Urinary bladder (tissue), 4 donors: ENCODE results near the gene CPT1C. TPM values are rescaled to one million over a fixed set of nuclear protein-coding genes. Genes with fewer than 3 reads are reported as not detected.

Experiments
- DNase-seq: peaks from one replicate; pipeline ENCODE4 v3.0.0-alpha.2; 2015; ENCODE audit errors: extremely low spot score
- H3K27ac ChIP-seq: one replicate; pipeline ENCODE4 v1.5.1; 2013; ENCODE audit warnings: low read depth, mild to moderate bottlenecking, moderate library complexity
- H3K36me3 ChIP-seq: one replicate; pipeline ENCODE4 v1.6.1; 2013; ENCODE audit warnings: mild to moderate bottlenecking, moderate library complexity; ENCODE audit not compliant: insufficient read depth
- H3K4me1 ChIP-seq: one replicate; pipeline ENCODE4 v1.6.1; 2013; ENCODE audit warnings: mild to moderate bottlenecking, moderate library complexity; ENCODE audit not compliant: insufficient read depth
- H3K4me3 ChIP-seq: one replicate; pipeline ENCODE4 v1.5.1; 2013; ENCODE audit warnings: low read depth, low read length
- WGBS: extraction: QIAGEN DNeasy Blood & Tissue Kit; methylation state at CpG from one replicate; pipeline ENCODE4 v1.1.7; 2013; 5-methylcytosine and 5-hydroxymethylcytosine counted together
- polyA plus RNA-seq: library from polyadenylated mRNA; stranded (reverse); fragments of 200-250 nt; gene quantifications from one replicate; pipeline ENCODE4 v1.2.3, GENCODE V29; 2013
- total RNA-seq: library from RNA; depleted of rRNA; stranded (reverse); fragments of >200 nt; gene quantifications from one replicate; pipeline ENCODE4 v1.2.3, GENCODE V29; 2014
- donor health status: healthy with polysubstance abuse.
- donor health status: healthy.

CPT1C gene
- total and polyA plus RNA-seq, 2 donors: 7.3 to 11.8 TPM

DNA sequence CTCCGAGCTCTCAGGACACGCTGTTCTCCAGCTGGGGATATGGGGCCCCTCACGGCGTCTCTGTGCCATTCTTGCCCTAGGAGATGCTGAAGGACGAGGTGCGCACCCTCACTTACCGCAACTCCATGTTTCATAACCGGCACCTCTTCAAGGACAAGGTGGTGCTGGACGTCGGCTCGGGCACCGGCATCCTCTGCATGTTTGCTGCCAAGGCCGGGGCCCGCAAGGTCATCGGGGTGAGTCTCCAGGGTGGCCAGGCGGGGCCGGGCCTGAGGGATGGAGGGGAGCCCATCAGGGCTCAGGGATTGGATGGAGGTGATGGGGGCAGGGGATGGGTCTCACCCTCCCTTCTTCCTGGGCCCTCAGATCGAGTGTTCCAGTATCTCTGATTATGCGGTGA is 9.1 kb upstream of the CPT1C start:
- no peak for DNase-seq
- Histone ChIP-seq H3K36me3 (peaks cover 3% of the 10 kb centered on the region), H3K4me3 (no peak overlapping the region), H3K27ac (no peak overlapping the region), H3K4me1 (no peaks in the 10 kb centered on the region)
- WGBS: 92% methylated on average over 19 of the region's 19 CpGs

DNA sequence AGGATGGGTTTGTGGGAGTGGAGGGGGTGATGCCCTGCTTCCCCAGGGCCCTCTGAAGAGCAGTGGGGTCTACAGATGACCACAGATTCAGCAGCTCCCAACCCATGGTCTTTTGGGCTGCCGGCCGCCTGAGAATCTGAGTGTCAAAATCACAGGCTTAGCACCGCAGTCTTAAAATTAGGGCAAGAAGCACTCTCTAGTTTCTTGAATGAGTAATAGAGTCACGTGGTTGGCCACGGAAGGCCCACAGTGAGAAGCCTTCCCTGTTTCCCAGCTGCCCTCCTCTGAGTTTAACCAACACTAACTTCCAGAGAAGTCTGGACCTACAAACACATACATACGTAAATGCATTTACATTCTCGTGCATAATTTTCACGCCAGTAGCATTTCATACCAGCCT is 8.6 kb upstream of the CPT1C start:
- 84% methylated on average over 8 of the region's 8 CpGs for WGBS
- Histone ChIP-seq H3K4me1 (no peaks in the 10 kb centered on the region), H3K36me3 (peaks cover 3% of the 10 kb centered on the region), H3K4me3 (no peak overlapping the region), H3K27ac (no peak overlapping the region)
- no peak for DNase-seq

DNA sequence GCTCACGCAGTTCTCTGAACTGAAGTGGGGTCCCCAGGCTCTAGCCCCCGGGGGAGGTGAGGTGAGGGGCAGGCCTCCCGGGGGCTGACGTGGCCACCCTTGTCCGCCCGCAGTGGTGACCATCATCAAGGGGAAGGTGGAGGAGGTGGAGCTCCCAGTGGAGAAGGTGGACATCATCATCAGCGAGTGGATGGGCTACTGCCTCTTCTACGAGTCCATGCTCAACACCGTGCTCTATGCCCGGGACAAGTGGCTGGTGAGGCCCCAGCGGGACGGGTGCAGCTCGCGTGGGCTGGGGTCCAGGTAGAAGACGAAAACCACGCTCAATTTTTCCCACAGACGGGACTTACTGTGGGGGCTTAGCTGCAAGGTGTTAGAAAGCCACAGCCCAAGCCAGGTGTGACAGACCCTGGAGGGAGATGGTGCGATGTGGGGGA is 7.1 kb upstream of the CPT1C start:
- H3K4me3 ChIP-seq: no peak overlapping the region
- H3K36me3 ChIP-seq: peaks cover 3% of the 10 kb centered on the region
- H3K4me1 ChIP-seq: no peaks in the 10 kb centered on the region
- WGBS: 93% methylated on average over 18 of the region's 18 CpGs
- DNase-seq: no peak
- H3K27ac ChIP-seq: no peak overlapping the region

DNA sequence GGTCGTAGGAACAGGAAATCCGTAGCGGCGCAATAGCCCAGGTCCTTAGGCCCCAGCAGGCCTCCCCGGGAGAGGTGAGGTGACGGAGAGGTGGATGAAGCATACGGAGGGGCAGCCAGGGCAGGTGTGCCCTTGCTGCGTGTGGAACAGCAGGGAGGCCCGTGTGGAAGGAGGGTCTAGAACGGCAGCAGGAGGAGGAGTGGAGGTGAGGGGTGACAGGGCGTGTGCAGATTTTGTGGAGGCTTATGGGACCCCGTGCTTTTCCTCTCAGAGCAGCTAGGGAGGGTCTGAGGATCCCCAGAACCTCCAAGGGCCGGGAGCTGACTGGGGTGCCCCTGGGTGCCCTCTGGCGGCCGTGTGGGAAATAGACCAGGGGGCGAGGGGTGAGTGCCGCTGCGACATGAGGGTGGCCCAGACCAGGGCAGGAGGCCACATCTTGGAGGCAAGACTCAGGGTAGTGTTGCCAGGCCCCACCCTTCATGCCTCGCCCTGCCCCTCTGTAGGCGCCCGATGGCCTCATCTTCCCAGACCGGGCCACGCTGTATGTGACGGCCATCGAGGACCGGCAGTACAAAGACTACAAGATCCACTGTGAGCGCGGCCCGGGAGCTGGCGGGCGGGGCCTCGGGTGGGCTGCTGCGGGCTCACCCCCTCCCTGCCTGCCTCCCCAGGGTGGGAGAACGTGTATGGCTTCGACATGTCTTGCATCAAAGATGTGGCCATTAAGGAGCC is 6.5 kb upstream of the CPT1C start:
- no peak for DNase-seq
- H3K4me3 ChIP-seq: no peak overlapping the region
- WGBS: 81% methylated on average over 35 of the region's 35 CpGs
- H3K27ac ChIP-seq: no peak overlapping the region
- no peaks in the 10 kb centered on the region for H3K4me1 ChIP-seq
- peaks cover 3% of the 10 kb centered on the region for H3K36me3 ChIP-seq

GRCh38 chr19:49684983-49685553 is 5.8 kb upstream of the CPT1C start:
- no peak overlapping the region for H3K27ac ChIP-seq
- H3K4me3 ChIP-seq: no peak overlapping the region
- H3K36me3 ChIP-seq: peaks cover 3% of the 10 kb centered on the region
- H3K4me1 ChIP-seq: no peaks in the 10 kb centered on the region
- no peak for DNase-seq
- 81% methylated on average over 13 of the region's 13 CpGs for WGBS

DNA sequence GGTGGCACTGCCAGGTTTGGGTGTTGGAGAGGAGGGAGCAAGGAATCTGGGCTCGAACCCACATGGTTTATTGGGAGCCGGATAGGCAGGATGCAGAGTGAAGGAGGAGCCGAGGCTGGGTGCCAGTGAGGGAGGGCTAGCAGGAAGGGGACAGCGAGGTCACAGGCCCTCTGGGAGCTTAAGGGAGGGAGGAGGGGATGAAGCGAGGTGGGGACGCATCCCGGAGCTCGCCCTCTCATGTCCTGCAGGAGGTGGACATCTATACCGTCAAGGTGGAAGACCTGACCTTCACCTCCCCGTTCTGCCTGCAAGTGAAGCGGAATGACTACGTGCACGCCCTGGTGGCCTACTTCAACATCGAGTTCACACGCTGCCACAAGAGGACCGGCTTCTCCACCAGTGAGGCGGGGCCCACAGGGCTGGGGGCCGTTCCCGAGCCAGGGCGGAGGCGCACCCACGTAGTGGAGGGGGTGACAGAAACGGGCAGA is 5.0 kb upstream of the CPT1C start:
- H3K36me3 ChIP-seq: peaks cover 3% of the 10 kb centered on the region
- H3K27ac ChIP-seq: no peak overlapping the region
- 69% methylated on average over 23 of the region's 23 CpGs for WGBS
- no peak overlapping the region for H3K4me3 ChIP-seq
- DNase-seq: no peak
- H3K4me1 ChIP-seq: no peaks in the 10 kb centered on the region

DNA sequence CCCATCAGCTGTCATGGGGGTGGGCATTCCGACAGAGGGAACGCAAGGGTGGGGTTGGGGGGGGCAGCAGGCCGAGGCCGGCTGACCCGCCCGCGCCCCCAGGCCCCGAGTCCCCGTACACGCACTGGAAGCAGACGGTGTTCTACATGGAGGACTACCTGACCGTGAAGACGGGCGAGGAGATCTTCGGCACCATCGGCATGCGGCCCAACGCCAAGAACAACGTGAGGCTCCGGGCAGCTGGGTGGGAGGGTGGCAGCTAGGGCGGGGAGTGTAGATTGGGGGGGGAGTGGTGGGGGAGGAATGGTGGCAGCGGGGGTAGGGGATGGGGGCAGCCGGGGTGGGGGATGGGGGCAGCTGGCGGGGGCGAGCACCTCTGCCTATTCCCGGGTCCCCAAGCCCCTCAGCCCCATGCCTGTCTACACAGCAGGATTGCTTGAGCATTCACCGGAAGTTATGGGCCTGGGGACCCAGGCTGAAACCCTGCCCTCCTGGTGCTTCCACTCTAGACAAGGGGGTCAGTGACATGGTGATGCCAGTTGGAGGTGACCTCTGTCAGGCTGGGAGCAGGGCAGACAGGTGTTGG is 4.3 kb upstream of the CPT1C start:
- DNase-seq: no peak
- Histone ChIP-seq H3K4me3 (no peak overlapping the region), H3K27ac (no peak overlapping the region), H3K36me3 (peaks cover 3% of the 10 kb centered on the region), H3K4me1 (no peaks in the 10 kb centered on the region)
- WGBS: 87% methylated on average over 27 of the region's 27 CpGs

DNA sequence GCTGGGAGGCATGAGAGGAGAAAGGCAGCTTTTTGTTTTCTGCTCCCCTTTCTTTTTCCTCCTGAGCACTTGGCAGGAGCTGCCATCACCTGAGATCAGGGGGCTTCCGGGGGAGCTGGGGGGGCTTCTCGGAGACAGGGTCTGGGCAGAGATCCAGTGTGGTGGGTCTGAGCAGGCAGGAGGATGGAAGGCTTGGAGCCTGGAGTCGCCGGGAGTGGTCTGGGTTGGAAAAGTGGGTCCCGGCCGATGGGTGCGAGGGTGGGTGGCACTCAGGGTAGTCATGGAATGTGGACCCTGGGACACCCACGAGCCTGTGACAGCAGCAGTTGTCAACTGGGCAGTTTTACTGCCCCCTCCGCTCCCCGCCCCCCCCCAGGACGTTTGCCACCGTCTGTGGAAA is 3.8 kb upstream of the CPT1C start:
- DNase-seq: no peak
- H3K4me1 ChIP-seq: no peaks in the 10 kb centered on the region
- H3K36me3 ChIP-seq: peaks cover 3% of the 10 kb centered on the region
- 67% methylated on average over 12 of the region's 12 CpGs for WGBS
- H3K27ac ChIP-seq: no peak overlapping the region
- H3K4me3 ChIP-seq: no peak overlapping the region

DNA sequence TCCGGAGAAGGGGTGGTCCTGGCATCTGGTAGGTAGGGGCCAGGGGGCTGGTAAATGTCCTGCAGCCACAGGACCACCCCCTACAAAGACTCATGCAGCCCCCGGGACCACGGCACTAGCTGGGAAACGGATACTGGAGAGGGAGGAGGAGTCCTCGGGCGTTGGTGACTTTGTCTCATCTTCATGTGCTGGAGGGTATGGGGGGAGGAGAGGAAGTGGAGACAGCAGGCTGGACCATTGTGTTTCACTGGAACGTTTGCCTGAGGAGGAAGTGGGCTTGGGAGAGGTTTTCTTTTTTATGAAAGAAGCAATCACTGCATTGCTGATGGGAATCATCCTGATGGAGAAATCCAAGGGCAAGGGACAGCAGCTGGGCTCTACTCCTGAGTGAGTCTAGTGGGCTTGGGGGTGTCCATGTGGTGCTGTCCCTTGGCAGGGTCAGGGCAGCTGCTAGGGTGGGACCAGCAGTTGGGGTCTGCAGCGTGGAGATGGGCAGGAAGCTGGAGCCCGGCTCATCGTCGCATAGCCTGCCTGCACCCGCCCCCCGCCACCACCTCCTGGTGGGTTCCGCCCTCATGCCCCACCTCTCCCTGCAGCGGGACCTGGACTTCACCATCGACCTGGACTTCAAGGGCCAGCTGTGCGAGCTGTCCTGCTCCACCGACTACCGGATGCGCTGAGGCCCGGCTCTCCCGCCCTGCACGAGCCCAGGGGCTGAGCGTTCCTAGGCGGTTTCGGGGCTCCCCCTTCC is 3.2 kb upstream of the CPT1C start:
- no peak overlapping the region for H3K4me3 ChIP-seq
- 71% methylated on average over 26 of the region's 26 CpGs for WGBS
- peaks cover 3% of the 10 kb centered on the region for H3K36me3 ChIP-seq
- no peak for DNase-seq
- H3K27ac ChIP-seq: no peak overlapping the region
- no peaks in the 10 kb centered on the region for H3K4me1 ChIP-seq

- H3K4me3 ChIP-seq: no peak overlapping the region
- H3K36me3 ChIP-seq: peaks cover 3% of the 10 kb centered on the region
- no peak overlapping the region for H3K27ac ChIP-seq
- 72% methylated on average over 12 of the region's 12 CpGs for WGBS
- no peaks in the 10 kb centered on the region for H3K4me1 ChIP-seq
- no peak for DNase-seq
Measured at GRCh38 chr19:49688531-49689132, 2.3 kb upstream of the CPT1C start.

- Histone ChIP-seq H3K4me3 (peak within 1 kb of the TSS; percentile 30), H3K36me3 (peaks cover 3% of the 10 kb centered on the region), H3K27ac (peak within 1 kb of the TSS; percentile 26), H3K4me1 (no peaks in the 10 kb centered on the region)
- 28% methylated on average over 54 of the region's 54 CpGs for WGBS
- DNase-seq: no peak
Measured at GRCh38 chr19:49689133-49690078, 1.5 kb upstream of the CPT1C start, which contains the start of gene ADM5. ADM5 (plus strand) TSS chr19:49689594; CDS start chr19:49689838, 244 bp downstream.

DNA sequence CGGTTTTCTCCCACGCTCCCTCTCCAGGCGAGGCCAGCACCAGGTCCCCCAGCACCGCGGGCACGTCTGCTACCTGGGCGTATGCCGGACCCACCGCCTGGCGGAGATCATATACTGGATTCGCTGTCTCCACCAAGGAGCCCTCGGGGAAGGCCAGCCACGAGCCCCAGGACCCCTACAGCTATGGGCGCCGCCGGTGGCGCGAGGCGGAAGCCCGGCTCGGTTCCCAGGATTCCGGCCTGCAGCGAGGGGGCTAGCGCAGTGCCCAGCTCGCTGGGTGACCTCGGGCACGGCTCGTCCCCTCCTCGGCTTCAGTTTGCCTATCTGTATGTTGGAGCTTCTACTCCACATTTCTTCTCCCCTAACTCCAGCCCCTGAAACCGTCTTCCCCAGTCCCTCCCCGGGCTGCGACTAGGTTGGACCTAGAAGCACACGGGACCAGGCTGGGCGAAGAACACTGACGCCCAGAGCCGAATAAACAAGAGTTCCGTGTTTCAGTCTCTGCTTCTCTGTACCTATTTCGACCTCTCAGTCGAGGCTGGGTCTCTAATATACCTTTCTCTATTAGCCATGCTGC is 749 bp upstream of the CPT1C start:
- no peak for DNase-seq
- Histone ChIP-seq H3K27ac (peak overlapping the region; percentile 26), H3K4me3 (peak overlapping the region; percentile 30), H3K36me3 (no peaks in the 10 kb centered on the region), H3K4me1 (no peaks in the 10 kb centered on the region)
- 6% methylated on average over 39 of the region's 39 CpGs for WGBS
